IPS-NIHi11 (cell line): Measurements from ENCODE around the gene ATP7B.
"Not testable (repeated sequence)": the region's sequence is repeated elsewhere in the genome, so short reads cannot be mapped to it uniquely, and the experiment has no call there.

Experiments
- DNase-seq: peaks from one replicate; pipeline ENCODE4 v3.0.0; 2012; ENCODE audit warnings: mixed read lengths, low spot score

ATP7B gene

GRCh38 chr13:51922771-51923480 is 88.3 kb downstream of the ATP7B start:
- DNase-seq = no peak

- DNase-seq = no peak
These were observed 89.2 kb downstream of the ATP7B start for GRCh38 chr13:51921790-51922740.

GRCh38 chr13:51920786-51921185 is 90.5 kb downstream of the ATP7B start:
- no peak for DNase-seq

GRCh38 chr13:51920267-51920666 is 91.0 kb downstream of the ATP7B start:
- no peak for DNase-seq

GRCh38 chr13:51919531-51919930 is 91.7 kb downstream of the ATP7B start:
- no peak for DNase-seq

- DNase-seq = no peak
These were observed 94.3 kb downstream of the ATP7B start for GRCh38 chr13:51916962-51917361.

- no peak for DNase-seq
These were observed 95.0 kb downstream of the ATP7B start for GRCh38 chr13:51916051-51916818.

GRCh38 chr13:51914137-51914493 is 97.1 kb downstream of the ATP7B start:
- no peak for DNase-seq

- DNase-seq = peak; percentile 72
These were observed 97.7 kb downstream of the ATP7B start for GRCh38 chr13:51913421-51914136.

GRCh38 chr13:51912511-51913225 is 98.6 kb downstream of the ATP7B start:
- no peak for DNase-seq

- DNase-seq = no peak
These were observed 99.2 kb downstream of the ATP7B start for GRCh38 chr13:51912091-51912490.

- DNase-seq = no peak
These were observed 100.7 kb downstream of the ATP7B start for GRCh38 chr13:51910508-51910907.

GRCh38 chr13:51909265-51909664 is 102.0 kb downstream of the ATP7B start:
- DNase-seq = not testable (repeated sequence)

GRCh38 chr13:51907040-51907732 is 104.1 kb downstream of the ATP7B start:
- no peak for DNase-seq

GRCh38 chr13:51906581-51906980 is 104.7 kb downstream of the ATP7B start:
- no peak for DNase-seq

GRCh38 chr13:51905787-51906186 is 105.5 kb downstream of the ATP7B start:
- DNase-seq = no peak

- no peak for DNase-seq
These were observed 108.5 kb downstream of the ATP7B start for GRCh38 chr13:51902776-51903175.

- no peak for DNase-seq
These were observed 110.8 kb downstream of the ATP7B start for GRCh38 chr13:51900471-51900870.

GRCh38 chr13:51895906-51896888 is 115.1 kb downstream of the ATP7B start:
- DNase-seq = peak; percentile 80
